Measurements from ENCODE around the gene DNAJC25.

- TF ChIP-seq CTCF (conservative IDR thresholded peaks at IDR 0.05 in 1 of 2, IDR thresholded peaks at IDR 0.05 in 1 of 2; ENCODE audit: low read depth in 1 of 2, low read length in 2 of 2) (no peak), EZH2 (IDR thresholded peaks at IDR 0.05; ENCODE audit: low read length, missing control alignments) (no peak)
Measured at GRCh38 chr9:111663301-111663823, 32.2 kb downstream of the DNAJC25 start.
